ENCODE results near the gene EPHB1. TPM values are rescaled to one million over a fixed set of nuclear protein-coding genes. Genes with fewer than 3 reads are reported as not detected.

The EPHB1 gene
- total RNA-seq, 1 donor from 2014 or later, result 1.3 TPM

GRCh38 chr3:135168822-135169221, 373.8 kb downstream of the EPHB1 start:
- H3K4me3 Mint-ChIP-seq, result no peak overlapping the region
- no peak overlapping the region for H3K27ac Mint-ChIP-seq
- no peaks in the 10 kb centered on the region for H3K36me3 Mint-ChIP-seq
- TF ChIP-seq, protein P1, sequence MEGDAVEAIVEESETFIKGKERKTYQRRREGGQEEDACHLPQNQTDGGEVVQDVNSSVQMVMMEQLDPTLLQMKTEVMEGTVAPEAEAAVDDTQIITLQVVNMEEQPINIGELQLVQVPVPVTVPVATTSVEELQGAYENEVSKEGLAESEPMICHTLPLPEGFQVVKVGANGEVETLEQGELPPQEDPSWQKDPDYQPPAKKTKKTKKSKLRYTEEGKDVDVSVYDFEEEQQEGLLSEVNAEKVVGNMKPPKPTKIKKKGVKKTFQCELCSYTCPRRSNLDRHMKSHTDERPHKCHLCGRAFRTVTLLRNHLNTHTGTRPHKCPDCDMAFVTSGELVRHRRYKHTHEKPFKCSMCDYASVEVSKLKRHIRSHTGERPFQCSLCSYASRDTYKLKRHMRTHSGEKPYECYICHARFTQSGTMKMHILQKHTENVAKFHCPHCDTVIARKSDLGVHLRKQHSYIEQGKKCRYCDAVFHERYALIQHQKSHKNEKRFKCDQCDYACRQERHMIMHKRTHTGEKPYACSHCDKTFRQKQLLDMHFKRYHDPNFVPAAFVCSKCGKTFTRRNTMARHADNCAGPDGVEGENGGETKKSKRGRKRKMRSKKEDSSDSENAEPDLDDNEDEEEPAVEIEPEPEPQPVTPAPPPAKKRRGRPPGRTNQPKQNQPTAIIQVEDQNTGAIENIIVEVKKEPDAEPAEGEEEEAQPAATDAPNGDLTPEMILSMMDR (IDR thresholded peaks at IDR 0.05; ENCODE audit: unreplicated experiment), result no peak
- DNase-seq (ENCODE audit: low spot score in 2 of 2, unreplicated experiment in 2 of 2), result no peak
- H3K9me3 Mint-ChIP-seq, result no peaks in the 10 kb centered on the region
- peaks cover 26% of the 10 kb centered on the region for H3K27me3 Mint-ChIP-seq (ENCODE audit: low read depth)
- H3K4me1 Mint-ChIP-seq, result no peaks in the 10 kb centered on the region

DNA sequence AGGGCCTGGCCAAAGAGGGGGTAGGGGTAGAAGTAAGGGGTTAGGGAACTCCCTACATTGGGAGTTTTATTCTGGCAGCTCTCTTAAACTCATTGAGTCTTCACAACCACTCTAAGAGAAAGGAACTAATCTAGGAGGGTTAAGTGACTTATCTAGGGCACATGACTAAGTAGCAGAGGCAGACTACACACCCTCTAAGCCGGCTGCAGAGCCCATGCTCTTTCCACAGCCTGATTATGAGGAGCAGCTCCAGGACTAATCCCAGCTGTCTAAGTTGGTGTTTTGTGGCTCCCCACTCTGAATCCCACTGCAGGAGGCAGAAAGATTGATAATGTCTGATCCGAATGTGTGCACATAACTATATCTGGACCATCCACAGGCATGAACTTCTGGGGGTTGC, 374.6 kb downstream of the EPHB1 start:
- H3K27ac Mint-ChIP-seq, result no peak overlapping the region
- H3K36me3 Mint-ChIP-seq, result no peaks in the 10 kb centered on the region
- TF ChIP-seq, protein P1 (IDR thresholded peaks at IDR 0.05; ENCODE audit: unreplicated experiment), result no peak
- H3K4me3 Mint-ChIP-seq, result no peak overlapping the region
- H3K4me1 Mint-ChIP-seq, result no peaks in the 10 kb centered on the region
- no peaks in the 10 kb centered on the region for H3K9me3 Mint-ChIP-seq
- peaks cover 31% of the 10 kb centered on the region for H3K27me3 Mint-ChIP-seq (ENCODE audit: low read depth)
- no peak for DNase-seq (ENCODE audit: low spot score in 2 of 2, unreplicated experiment in 2 of 2)

DNA sequence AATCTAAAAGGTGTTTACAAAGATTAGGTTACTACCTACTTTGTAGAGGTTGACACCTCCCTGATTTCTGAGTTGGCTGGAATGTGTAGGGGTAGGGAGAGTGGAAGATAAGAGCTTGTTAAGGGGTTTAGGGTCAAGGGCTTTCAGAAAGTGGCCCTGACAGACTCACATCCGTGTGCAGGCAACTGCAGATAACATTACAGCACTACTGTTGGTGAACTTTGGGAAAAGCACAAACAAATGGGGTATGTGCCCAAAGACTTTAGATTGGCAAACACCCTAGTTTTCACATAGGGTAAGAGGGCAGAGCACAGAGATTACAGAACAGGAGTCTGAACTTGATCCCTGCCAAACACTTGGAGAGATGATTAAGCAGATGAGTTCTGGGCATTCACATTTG, 375.7 kb downstream of the EPHB1 start:
- Mint-ChIP-seq H3K36me3 (no peaks in the 10 kb centered on the region), H3K27ac (no peak overlapping the region), H3K4me3 (no peak overlapping the region), H3K4me1 (no peaks in the 10 kb centered on the region), H3K9me3 (no peaks in the 10 kb centered on the region), H3K27me3 (ENCODE audit: low read depth) (peaks cover 35% of the 10 kb centered on the region)
- TF ChIP-seq, protein P1 (IDR thresholded peaks at IDR 0.05; ENCODE audit: unreplicated experiment), result no peak
- no peak for DNase-seq (ENCODE audit: low spot score in 2 of 2, unreplicated experiment in 2 of 2)

DNA sequence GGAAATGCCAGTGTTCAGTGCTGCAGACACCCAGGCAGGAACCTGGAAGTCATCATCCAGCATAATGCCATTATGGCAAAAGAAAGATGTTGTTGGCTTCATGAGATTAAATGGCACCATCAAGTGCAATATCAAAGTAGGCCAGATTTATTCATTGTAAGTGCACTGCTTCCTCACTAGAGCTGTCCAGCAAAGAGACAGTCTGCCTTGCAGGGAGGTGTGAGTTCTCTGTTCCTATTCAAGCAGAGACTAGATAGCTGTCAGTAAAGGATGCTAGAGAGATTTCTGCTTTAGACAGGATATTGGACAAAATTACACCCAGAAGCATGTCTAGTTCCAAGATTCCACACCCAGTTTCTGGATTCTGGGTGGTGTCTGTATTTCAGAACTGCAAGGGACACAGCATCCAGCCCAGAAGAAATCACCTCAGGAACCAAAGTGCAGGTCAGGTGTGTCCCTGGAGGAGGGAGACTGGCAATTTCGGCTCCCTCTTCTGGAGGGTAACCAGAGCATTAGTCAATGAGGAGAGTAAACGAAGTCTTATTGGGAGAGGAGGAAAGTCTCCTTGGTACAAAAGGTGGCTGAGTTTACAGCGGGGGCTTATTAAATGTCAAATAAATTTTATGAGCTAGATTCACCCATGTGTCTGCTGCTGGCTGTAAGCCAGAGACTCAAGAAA, 377.3 kb downstream of the EPHB1 start:
- no peak for DNase-seq (ENCODE audit: low spot score in 2 of 2, unreplicated experiment in 2 of 2)
- Mint-ChIP-seq H3K36me3 (no peaks in the 10 kb centered on the region), H3K9me3 (no peaks in the 10 kb centered on the region), H3K4me1 (no peaks in the 10 kb centered on the region), H3K4me3 (no peak overlapping the region), H3K27ac (no peak overlapping the region), H3K27me3 (ENCODE audit: low read depth) (peaks cover 35% of the 10 kb centered on the region)
- TF ChIP-seq, protein P1 (IDR thresholded peaks at IDR 0.05; ENCODE audit: unreplicated experiment), result no peak

DNA sequence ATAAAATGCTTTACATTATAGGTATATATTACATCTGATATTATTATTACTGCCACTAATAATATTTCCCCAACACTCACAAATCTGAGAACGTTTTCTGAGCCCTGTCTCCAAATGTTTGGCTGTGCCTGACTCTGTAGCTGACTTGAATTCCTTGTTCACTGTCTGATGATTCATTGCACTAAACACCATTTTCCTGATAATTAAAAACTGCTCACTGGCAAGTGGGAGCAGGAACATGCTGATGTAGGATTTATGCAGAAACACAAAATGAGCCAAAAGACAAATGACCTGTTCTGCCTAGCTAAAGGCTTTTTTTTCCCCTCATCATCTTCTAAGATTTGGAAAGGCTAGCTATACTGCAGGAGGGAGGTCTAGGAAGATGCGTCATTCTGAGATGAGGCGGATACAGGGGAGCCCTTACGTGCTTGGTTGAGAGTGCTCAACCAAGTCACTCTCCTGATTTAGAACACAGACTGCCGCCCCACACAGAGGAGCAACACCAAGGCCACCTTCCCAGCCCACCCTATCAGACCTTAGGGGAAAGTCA, 380.7 kb downstream of the EPHB1 start:
- Mint-ChIP-seq H3K9me3 (no peaks in the 10 kb centered on the region), H3K36me3 (no peaks in the 10 kb centered on the region), H3K4me1 (no peaks in the 10 kb centered on the region), H3K27me3 (ENCODE audit: low read depth) (peaks cover 20% of the 10 kb centered on the region), H3K4me3 (no peak overlapping the region), H3K27ac (no peak overlapping the region)
- no peak for DNase-seq (ENCODE audit: low spot score in 2 of 2, unreplicated experiment in 2 of 2)
- TF ChIP-seq, protein P1 (IDR thresholded peaks at IDR 0.05; ENCODE audit: unreplicated experiment), result no peak
